WTC11 (cell line): ENCODE measurements around the gene GRID2.

Source experiments
- GTF2I ChIP-seq: fragments of 250-450 bp; sonication (Bioruptor Pico); conservative IDR thresholded peaks from 2 replicates; pipeline ENCODE4 v1.4.0; 2021; ENCODE audit warnings: mild to moderate bottlenecking
- HMGA2 ChIP-seq: fragments of 250-450 bp; sonication (Bioruptor Pico); IDR thresholded peaks from 2 replicates; pipeline ENCODE4 v1.4.0; 2021; ENCODE audit warnings: mild to moderate bottlenecking, moderate library complexity

DNA sequence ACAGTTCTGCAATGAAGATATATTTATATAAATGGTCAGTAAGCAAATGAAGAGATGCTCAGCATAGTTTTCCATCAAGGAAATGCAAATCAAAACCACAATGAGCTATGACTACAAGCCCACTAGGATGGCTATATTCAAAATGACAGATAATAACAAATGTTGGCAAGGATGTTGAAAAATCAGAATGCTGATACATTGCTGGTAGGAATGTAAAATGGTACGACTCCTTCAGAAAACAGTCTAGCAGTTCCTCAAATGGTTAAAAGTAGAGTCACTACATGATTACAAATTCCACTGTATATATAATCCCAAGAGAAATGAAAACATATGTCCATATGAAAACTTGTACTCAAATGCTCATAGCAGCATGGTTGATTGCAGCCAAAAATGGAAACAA is 1099.8 kb downstream of the GRID2 start:
- TF ChIP-seq HMGA2 (no peak), GTF2I (no peak)
